ENCODE results near the gene CREG2.

DNA sequence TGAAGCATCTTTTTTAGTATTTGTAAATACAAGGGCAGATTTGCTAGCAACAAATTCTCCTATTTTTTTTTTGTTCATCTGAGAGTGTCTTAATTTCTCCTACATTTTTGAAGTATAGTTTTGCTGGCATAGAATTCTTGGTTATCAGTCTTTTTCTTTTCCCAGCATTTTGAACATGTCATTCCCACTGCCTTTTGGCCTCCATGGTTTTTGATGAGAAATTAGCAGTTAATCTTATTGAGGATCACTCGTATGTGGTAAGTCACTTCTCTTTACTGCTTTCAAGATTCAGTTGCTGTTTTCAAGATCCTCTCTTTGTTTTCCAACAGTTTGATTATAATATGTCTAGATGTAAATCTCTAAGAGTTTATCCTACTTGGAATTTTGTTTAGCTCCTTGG is 61.9 kb downstream of the CREG2 start:
- no peak for TF ChIP-seq EZH2 (IDR thresholded peaks at IDR 0.05; ENCODE audit: borderline replicate concordance, insufficient read depth, low read depth, low read length, poor library complexity, severe bottlenecking)
- TF ChIP-seq, protein P1, sequence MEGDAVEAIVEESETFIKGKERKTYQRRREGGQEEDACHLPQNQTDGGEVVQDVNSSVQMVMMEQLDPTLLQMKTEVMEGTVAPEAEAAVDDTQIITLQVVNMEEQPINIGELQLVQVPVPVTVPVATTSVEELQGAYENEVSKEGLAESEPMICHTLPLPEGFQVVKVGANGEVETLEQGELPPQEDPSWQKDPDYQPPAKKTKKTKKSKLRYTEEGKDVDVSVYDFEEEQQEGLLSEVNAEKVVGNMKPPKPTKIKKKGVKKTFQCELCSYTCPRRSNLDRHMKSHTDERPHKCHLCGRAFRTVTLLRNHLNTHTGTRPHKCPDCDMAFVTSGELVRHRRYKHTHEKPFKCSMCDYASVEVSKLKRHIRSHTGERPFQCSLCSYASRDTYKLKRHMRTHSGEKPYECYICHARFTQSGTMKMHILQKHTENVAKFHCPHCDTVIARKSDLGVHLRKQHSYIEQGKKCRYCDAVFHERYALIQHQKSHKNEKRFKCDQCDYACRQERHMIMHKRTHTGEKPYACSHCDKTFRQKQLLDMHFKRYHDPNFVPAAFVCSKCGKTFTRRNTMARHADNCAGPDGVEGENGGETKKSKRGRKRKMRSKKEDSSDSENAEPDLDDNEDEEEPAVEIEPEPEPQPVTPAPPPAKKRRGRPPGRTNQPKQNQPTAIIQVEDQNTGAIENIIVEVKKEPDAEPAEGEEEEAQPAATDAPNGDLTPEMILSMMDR (IDR thresholded peaks at IDR 0.05) = no peak

Data from B cell (primary cell).